Erythroblast (primary cell): ENCODE measurements around the gene MYO16.

Source experiments
- GATA1 ChIP-seq: IDR thresholded peaks from 2 replicates; pipeline ENCODE4 v1.6.1; 2011; ENCODE audit warnings: low read depth, mild to moderate bottlenecking, control low read depth, low read length, moderate library complexity
- POLR2A ChIP-seq: IDR thresholded peaks from 2 replicates; pipeline ENCODE4 v1.6.1; 2011; ENCODE audit warnings: mild to moderate bottlenecking, low read length

DNA sequence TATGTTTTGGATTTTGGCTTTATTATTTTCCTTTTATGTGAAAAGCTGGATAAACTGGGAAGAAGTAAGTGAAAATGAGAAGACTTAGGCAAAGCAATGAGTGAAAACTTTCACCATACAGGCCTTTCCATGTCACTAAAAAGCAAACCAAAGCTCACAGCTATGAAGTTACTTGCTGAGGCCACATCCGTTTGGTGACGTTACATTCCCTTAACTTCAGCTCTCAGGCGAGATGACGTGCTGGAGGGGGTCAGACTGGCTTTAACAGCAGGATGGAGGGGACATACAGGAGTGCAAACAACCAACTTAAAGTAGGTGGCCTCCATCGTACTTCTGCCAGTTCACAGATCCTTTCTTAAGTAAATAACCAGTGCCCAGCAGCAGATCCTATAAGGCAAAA, 522.3 kb downstream of the MYO16 start:
- TF ChIP-seq POLR2A (no peak), GATA1 (no peak)
